Stromal cell of bone marrow (primary cell): ENCODE results near the gene LENG1.
A peak's percentile ranks its signal among the peaks of the same experiment; 100 is the strongest.

Source experiments
- DNase-seq: peaks from one replicate; pipeline ENCODE4 v3.0.0-alpha.2; 2012; ENCODE audit warnings: low read depth

Gene LENG1

DNA sequence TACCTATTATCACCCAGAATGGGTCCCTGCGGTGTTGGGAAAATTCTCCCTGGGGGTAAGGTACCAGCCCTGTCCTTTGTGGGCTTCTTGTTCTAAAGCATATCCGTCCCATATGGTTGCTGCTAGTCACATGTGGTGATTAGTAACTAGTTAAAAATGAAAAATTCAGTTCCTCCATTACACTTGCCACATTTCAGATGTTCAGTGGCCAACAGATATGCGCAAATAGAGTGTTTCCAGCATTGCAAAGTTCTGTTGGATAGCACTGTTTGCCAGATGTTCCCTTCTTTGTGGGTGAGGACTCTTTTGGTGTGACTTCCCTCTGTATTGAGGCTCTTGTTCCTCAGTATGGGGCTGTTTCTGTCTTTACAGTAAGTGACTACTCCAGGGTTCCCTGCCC lies 18.2 kb downstream of the LENG1 start:
- DNase-seq: no peak

DNA sequence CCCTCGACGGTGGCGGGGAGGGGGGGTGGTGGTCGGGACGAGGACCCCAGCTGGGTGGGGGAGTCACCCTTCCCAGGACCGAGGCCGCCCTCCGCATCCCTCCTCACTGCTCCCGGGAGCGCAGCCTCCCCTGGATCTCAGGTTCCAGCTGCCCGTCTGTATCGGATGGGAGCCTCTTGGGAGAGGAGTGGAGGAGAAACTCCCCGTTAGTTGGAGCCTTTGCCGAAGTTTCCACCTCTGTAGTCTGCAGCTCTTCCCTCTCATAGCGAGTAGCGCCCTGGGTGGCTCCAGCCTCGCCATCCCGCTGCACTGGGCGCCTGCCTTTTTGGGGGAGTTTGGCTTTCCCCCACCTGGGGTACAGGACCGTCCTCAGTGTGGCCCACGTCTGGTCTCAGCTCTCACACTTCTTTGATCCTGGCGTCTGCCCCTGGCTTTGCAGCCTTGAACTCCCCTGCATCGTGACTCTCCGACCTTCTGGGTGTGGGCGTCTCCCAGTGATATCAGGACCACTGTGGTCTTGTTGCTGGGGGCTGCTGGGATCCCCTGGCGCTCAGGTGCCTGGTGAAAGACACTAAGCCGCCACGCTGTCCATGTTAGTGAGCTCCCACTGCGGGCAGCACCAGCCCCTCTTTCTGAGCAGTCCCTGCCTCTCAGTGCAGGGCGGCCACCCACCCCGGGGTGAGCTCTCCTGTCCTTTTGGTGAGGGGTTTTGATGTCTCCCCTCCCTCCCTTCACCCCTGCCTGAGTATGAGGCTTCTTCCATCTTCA lies 20.8 kb downstream of the LENG1 start:
- no peak for DNase-seq

DNA sequence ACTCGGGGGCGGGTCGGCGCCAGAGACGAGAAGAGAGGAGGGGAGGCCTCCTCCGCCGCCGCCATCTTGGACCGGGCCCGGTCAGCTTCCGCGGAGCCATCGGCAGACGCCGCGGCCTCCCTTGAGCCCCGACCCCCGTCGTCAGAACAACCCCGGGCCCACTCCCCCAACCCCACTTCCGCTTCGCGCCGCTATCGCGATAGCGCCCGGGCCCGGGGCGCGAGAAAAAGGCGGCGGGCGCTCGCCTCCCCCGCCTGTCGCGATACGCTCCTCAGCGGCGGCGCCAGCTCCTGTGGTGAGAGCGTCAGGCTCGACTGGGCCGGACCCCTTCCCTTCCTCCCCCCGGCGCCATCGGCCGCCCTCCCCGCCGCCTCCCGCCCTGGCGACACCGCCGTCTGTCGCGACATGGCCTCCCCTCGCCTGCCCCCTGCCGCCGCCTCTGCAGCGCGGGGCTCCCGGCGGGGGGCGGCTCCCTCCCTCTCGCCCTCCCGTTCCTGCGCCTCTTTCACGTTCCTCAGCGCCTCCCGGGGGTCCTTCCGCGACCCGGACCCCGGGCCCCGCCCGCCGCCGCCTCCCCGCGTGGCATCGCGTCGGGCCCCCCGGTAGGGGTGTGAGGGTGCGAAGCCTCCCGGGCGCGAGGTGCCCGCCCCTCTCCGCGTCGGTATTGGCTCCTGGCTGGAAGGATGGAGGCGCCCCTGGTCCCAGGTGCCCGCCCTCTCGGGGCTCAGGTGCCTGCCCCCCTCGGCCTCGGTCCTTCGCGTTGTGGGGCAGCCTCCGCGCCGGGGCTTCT lies 21.6 kb downstream of the LENG1 start, which contains the start of gene CNOT3:
CNOT3 (plus strand) TSS at position 64 of the 790 bp plus-strand sequence. CDS start 5,217 bp downstream, outside the sequence.
- no peak for DNase-seq

DNA sequence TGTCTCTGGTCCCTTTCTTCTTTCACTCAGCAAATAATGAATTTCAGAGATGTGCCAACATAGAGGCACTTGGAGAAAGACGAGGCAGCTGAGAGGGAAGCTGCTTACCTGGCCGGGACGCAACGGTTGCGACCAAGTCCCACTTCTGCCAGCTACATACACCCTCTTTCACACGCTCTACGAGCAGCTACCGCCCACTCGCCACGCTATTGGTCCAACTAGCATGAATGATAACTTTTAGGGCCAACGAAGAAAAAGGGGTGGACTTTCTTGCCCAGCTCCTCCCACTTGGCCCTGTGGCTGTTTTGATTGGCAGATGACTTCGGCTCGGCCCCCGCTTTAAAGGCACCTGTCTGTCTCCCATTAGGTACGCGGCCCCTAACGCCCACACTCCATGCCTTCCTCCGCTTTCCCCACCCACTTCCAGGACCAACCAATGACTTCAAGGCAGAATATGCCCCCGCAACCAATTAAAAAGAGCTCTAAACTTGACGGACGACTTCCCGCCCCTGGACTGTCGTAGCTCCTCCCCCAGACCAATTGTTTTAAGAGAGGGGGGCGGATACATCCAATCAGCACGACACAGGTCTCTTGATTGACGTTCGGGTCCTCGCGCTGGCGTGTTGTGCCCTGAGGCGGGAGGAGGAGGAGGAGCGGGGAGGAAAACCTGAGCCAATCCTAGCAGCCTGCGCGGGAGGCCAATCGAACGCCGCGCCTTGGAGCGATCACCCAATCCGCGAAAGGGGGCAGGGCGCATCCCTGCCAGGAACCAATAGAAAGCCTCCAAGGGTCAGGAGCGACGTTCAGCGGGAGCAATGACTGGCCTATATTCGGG lies 22.4 kb downstream of the LENG1 start:
- DNase-seq: peak; percentile 100

DNA sequence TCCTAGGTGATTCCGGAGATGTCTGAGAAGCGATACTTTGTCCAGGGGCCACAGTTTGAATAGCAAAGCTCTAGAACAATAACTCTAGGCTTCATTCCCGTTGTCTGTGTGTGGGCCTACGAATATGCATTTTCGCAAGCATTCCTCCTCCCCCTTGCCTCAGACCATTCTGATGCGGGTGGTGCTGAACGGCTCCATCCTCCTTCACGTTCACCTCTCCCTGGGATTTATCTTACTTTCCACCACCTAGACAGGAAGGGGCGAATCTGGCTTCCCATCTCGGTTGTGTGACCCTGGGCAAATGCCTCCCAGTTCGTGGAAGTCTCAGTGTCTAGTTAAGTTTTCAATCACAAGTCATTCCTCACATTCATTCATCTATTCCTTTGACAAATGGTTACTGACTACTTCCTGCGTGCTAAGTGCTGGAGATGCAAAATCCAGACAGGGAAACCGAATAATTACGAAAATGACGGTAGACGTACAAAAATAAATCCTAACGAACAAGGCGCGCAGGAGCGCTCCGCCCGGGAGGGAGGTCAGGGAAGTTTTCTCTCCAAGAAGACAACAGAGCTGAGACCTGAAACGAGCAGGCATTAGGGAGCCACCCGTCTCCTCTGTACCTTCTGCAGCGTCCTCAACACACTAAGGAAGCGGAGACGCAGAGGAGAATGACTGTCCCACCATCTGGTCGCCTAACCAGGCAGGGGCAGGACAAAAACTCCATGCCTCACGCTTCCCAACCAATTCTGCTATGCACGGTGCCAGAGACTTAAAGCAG lies 23.2 kb downstream of the LENG1 start:
- DNase-seq: no peak

DNA sequence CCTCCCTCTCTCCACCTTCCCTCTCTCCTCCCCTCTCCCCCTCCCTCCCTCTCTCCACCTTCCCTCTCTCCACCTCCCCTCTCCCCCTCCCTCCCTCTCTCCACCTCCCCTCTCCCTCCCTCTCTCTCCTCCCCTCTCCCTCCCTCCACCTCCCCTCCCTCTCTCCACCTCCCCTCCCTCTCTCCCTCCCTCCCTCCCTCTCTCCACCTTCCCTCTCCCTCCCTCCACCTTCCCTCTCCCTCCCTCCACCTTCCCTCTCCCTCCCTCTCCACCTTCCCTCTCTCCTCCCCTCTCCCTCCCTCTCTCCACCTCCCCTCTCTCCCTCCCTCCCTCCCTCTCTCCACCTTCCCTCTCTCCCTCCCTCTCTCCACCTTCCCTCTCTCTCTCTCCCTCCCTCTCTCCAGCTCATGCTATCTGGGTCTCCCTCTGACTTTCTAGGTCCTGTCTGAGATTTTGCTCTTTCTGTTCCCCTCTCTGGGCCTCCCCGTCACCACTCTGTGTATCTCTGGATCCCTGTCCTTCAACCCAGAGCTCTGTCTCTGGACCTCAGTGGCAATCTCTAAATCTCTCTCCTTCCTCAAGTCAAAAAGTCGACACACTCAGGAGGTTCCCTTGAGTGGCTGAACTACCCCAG lies 25.4 kb downstream of the LENG1 start:
- no peak for DNase-seq

DNA sequence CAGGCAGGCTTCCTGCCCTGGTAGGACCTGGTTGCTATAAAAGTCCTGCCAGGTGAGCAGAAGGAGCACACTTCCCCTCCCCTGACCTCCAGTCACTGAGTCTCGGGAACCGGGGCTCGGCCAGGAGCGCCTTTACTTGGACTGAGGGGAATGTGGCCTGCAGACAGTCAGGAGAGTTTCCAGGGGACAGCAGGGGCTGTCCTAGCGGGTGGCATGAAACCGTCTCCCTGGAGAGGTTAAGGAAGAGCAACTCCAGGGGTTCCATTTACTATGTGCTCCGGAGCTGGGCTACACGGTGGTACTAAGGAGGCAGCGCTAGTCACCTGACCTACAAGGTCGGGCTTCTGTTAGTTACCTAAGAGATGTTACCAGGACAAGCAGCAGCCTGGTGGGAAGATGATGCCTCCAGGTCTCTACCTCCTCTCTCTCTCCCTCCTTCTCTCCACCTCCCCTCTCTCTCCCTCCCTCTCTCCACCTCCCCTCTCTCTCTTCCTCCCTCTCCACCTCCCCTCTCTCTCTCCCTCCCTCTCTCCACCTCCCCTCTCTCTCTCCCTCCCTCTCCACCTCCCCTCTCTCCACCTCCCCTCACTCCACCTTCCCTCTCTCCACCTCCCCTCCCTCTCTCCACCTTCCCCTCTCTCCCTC lies 26.1 kb downstream of the LENG1 start:
- no peak for DNase-seq

DNA sequence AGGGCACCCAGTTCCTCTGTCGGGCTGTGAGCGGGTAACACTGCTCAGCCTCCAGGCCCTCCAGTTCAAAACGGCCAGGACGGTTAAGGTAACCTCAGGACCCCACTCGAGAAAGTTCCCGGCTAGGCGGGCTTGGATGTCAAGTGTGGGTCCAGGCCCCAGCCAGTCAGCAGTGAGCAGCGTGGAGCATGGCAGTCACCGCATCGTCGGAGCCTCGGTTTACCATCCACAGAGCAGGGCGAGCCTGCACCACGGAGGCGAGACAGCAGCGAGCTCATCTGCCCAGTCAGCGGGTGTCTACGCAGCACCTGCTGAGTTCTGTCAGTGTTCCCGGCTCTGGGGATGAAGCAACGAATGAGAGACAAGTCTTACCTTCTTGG lies 29.9 kb downstream of the LENG1 start:
- no peak for DNase-seq

DNA sequence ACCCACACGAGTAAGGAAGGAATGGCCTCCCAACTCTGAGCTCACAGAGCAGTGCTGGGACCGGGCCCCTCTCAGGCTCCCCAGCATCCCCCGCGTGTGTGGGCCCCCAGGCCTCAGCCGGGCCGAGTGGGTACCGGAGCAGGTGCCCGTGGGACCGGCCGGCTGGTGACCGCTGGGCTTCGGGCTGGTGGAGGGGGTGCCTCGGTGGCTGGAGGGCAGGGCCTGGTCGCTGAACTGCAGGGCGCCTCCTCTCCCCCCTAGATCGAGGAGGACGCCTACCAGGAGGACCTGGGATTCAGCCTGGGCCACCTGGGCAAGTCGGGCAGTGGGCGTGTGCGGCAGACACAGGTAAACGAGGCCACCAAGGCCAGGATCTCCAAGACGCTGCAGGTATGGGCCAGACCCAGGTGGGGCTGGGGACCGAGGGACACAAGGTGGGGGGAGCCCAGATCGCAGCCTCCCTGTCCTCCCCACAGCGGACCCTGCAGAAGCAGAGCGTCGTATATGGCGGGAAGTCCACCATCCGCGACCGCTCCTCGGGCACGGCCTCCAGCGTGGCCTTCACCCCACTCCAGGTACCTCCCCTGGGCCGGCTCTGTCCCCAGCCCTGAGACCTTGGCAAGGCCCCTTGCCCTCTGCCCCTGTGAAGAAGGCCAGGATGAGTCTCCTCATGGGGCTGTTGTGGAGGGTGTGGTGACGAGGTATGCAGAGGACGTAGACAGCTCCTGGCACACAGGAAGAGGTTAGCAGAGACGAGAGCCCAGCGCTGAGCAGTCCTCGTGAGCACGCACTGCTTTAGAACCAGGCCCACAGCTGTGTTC lies 30.5 kb downstream of the LENG1 start:
- DNase-seq: no peak

DNA sequence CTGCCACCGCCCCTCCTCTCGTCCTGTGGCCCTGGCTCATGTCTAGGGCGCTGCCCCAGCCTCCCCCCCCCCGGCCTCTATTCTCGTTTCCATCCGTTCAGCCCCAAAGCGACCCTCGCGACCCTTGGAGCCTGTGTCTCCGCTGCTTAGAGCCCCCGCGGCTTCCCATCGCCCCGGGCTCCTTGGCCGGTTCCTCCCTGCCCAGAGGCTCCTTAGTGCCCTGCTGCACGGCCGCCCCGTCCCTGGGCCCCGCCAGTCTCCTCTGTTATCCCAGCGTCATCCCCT lies 31.1 kb downstream of the LENG1 start:
- no peak for DNase-seq

DNA sequence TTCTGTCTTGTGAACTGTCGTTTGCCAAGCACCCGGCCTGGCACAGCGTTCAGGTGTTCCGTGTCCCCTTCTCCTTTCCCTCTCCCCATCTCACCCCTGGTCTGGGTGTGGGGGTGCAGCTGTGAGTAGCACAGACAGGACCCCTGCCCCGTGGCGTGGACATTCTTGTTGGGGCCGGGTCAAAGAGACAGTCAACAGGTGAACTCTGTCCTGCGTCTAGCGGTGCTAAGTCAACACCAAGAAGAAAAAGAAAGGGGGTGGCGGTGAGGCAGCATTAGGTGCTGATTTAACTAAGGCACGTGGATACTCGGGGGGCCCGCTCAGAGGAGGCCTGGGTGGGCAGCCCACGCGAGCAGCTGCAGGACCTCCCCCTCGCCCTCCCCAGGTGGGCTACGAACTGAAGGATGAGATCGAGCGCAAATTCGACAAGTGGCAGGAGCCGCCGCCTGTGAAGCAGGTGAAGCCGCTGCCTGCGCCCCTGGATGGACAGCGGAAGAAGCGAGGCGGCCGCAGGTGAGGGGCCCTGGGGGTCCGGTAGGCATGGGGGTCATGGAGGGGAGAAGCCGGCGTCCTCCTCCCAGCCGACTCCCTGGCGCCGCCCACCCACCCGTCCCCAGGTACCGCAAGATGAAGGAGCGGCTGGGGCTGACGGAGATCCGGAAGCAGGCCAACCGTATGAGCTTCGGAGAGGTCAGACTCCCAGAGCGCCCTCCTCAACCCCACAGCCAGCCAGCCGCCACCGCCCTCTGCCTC lies 31.7 kb downstream of the LENG1 start:
- DNase-seq: no peak

DNA sequence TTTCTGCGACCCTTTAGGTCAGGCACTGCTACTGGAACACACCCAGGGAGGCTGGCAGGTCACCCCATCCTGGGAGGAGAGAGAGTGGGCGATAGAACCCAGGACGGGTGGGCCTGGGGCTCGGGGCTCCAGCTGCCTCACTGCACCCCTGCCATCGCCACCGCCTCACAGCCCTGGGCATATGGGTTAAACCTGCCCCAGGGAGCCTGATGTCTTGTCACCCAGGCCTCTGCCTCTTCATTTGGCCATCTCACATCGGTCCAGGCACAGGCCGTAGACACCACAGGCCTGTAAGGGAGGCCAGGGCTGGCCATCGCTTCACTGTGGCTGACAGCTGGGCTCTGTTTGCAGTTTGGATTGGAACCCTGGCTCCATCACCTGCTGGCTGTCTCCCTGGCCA lies 33.8 kb downstream of the LENG1 start:
- no peak for DNase-seq

DNA sequence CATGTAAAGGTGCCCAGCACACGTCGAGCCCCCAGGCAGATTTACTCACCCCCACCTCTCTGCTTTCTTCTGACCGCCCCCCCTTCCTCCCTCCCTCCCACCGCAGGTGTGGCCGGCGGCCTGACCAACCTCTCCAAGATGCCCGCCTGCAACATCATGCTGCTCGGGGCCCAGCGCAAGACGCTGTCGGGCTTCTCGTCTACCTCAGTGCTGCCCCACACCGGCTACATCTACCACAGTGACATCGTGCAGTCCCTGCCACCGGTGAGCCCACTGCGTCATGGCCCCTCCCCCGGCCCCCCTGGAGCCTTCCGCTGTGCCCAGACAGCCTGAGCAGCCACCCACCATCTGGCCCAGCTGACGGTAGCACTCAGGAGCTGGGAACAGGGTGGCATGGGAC lies 35.1 kb downstream of the LENG1 start:
- no peak for DNase-seq

DNA sequence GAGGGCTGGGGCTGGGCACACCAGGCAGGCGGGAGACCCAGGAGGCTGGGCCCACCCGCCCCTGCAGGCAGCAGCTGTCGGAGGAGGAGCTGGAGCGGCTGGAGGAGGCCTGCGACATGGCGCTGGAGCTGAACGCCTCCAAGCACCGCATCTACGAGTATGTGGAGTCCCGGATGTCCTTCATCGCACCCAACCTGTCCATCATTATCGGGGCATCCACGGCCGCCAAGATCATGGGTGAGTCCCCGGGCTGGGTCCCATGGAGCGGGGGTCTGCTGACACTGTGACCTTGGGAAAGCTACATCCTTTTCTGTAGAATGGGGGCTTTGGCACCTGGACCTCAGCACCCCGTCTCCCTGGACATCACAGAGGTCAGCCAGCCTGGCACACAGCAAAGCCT lies 35.8 kb downstream of the LENG1 start:
- no peak for DNase-seq

DNA sequence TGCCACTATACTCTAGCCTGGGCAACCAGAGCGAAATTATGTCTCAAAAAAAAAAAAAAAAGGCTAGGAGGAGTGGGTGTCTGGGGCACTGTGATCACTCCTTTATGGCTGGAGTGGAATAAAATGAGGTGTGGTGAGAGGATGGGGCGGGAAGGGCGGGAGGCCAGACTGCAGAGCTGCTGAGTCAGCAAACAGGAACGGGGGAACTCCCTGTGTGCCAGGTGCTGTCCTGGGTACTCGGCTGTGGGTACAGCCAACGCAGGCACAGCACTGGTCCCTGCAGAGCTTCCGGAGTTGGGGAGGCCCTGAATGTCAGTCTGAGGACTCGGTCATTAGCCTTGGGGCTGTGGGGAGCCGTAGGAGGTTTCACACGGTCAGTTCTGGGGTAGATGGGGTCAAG lies 38.3 kb downstream of the LENG1 start:
- no peak for DNase-seq

DNA sequence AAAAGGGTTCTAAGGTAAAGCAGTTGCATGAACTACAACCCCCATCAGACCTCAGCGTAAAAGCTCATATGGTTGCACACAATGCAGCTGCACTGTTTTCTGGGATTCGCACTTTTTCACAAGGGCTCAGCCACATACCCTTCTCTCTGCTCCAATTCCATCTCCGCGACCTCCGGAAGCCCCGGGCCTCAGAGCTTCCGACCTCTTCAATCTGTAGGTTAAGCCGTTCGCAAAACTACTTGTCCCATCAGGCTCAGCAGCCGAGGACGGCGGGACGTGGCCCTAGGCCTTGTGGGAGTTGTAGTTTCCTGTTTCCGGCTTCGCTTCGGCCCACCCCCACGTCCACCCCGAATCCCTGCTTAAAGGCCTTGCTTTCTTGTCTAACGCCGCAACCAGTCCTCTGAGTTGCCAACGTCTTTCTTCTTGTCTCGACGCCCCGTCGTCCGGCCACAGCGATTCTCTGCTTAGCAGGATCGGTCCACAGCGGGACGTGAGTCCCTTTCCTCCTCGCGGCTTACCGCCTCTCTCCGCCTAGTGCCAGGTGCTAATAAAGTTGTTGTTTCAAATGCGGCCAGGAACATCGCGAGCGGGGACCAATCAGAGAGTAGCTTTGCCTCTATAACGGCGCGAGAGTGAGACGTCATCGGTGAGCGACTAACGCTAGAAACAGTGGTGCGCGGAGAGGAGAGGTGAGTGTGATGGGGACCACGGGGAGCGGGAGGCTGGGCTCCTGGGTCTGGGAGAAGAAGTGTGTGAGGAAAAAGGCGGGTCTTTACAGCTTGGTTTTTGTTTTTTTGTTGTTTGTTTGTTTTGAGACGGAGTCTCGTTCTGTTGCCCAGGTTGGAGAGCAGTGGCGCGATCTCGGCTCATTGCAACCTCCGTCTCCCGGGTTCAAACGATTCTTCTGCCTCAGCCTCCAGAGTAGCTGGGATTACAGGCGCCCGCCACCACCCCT lies 44.1 kb downstream of the LENG1 start, which contains the start of the genes PRPF31 and TFPT:
PRPF31 (plus strand) TSS at position 646 of the 955 bp plus-strand sequence. CDS start 2,525 bp downstream, outside the sequence.
TFPT (minus strand) TSS at position 549 of the 955 bp plus-strand sequence; CDS start at position 161, 388 bp downstream.
- DNase-seq: peak; percentile 98

DNA sequence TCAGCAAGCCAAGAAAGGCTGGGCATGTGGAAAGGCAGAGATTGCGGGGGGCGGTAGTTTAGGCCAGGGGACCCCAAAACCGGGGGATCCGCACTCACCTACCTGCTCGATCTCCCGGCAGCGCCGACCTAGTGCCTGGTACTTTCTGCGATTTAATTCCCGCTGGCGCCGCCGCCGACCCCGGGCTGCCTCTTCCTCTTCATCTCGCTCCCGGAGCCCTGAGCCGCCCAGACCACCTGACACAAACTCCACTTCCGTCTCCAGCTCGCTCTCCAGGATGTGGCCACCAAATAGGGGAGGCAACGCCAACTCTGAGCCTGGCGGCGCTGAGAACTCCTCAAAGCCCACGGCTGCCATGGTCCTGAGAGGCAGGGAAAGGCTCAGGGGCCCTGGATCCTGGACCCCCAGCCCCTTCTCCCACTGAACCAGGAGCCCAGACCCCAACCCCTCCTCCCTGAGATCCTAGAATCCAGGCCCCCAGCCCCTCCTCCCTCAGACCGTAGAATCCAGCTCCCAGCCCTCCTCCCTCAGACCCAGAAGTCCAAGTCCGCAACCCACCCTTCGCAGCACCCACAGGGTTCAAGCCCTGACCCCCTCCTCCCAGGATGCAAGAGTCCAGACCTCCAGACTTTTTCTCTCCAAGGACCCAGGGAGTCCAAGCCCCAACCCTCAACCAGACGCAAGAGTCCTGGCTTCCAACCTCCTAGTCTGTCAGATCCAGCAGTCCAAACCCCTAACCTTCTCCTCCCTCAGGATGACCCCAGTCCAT lies 45.0 kb downstream of the LENG1 start:
- DNase-seq: peak; percentile 18
